ENCODE results near the gene CD3G.
"Not testable (repeated sequence)": the region's sequence is repeated elsewhere in the genome, so short reads cannot be mapped to it uniquely, and the experiment has no call there.

Gene CD3G

GRCh38 chr11:118304227-118304567 is 39.9 kb upstream of the CD3G start:
- no peak overlapping the region for H3K9ac ChIP-seq
- no peak for TF ChIP-seq CTCF (conservative IDR thresholded peaks at IDR 0.05; ENCODE audit: low read depth, low read length)

GRCh38 chr11:118304568-118305248 is 39.4 kb upstream of the CD3G start, which contains the start of gene CD3E:
TSS of gene CD3E (plus strand) at chr11:118304730. CDS start at chr11:118304953, 223 bp downstream.
- H3K4me2 ChIP-seq: no peak within 1 kb of the TSS
- no peak within 1 kb of the TSS for H3K4me3 ChIP-seq (IDR thresholded peaks at IDR 0.05; ENCODE audit: insufficient read depth, low read depth, low read length)
- H3K4me1 ChIP-seq (ENCODE audit: low read depth, poor library complexity, severe bottlenecking): no peaks in the 10 kb centered on the region
- H3K27ac ChIP-seq: no peak within 1 kb of the TSS
- H2AFZ ChIP-seq (ENCODE audit: low read depth): no peak within 1 kb of the TSS
- no peaks in the 10 kb centered on the region for H4K20me1 ChIP-seq (ENCODE audit: insufficient read depth)
- H3K9ac ChIP-seq: no peak within 1 kb of the TSS
- no peaks in the 10 kb centered on the region for H3K79me2 ChIP-seq (ENCODE audit: insufficient read depth, low read depth)
- no peaks in the 10 kb centered on the region for H3K27me3 ChIP-seq (ENCODE audit: insufficient read depth, low read depth)
- no peaks in the 10 kb centered on the region for H3K36me3 ChIP-seq (ENCODE audit: insufficient read depth)
- TF ChIP-seq CTCF (conservative IDR thresholded peaks at IDR 0.05; ENCODE audit: low read depth, low read length): no peak

More at GRCh38 chr11:118304227-118304567, 39.9 kb upstream of the CD3G start:
- Histone ChIP-seq H3K4me3 (IDR thresholded peaks at IDR 0.05; ENCODE audit: insufficient read depth, low read depth, low read length) (no peak overlapping the region), H3K36me3 (ENCODE audit: insufficient read depth) (no peaks in the 10 kb centered on the region), H3K4me1 (ENCODE audit: low read depth, poor library complexity, severe bottlenecking) (no peaks in the 10 kb centered on the region), H2AFZ (ENCODE audit: low read depth) (no peak overlapping the region), H3K4me2 (no peak overlapping the region), H3K79me2 (ENCODE audit: insufficient read depth, low read depth) (no peaks in the 10 kb centered on the region), H3K27me3 (ENCODE audit: insufficient read depth, low read depth) (no peaks in the 10 kb centered on the region), H3K27ac (no peak overlapping the region), H4K20me1 (ENCODE audit: insufficient read depth) (no peaks in the 10 kb centered on the region)

- no peak overlapping the region for H3K4me2 ChIP-seq
- H3K36me3 ChIP-seq (ENCODE audit: insufficient read depth): no peaks in the 10 kb centered on the region
- no peaks in the 10 kb centered on the region for H3K4me1 ChIP-seq (ENCODE audit: low read depth, poor library complexity, severe bottlenecking)
- no peaks in the 10 kb centered on the region for H4K20me1 ChIP-seq (ENCODE audit: insufficient read depth)
- H3K27ac ChIP-seq: no peak overlapping the region
- TF ChIP-seq CTCF (conservative IDR thresholded peaks at IDR 0.05; ENCODE audit: low read depth, low read length): no peak
- H3K4me3 ChIP-seq (IDR thresholded peaks at IDR 0.05; ENCODE audit: insufficient read depth, low read depth, low read length): no peak overlapping the region
- H3K79me2 ChIP-seq (ENCODE audit: insufficient read depth, low read depth): no peaks in the 10 kb centered on the region
- no peak overlapping the region for H3K9ac ChIP-seq
- H2AFZ ChIP-seq (ENCODE audit: low read depth): no peak overlapping the region
- H3K27me3 ChIP-seq (ENCODE audit: insufficient read depth, low read depth): no peaks in the 10 kb centered on the region
These were observed 38.4 kb upstream of the CD3G start for GRCh38 chr11:118305726-118306125.

- Histone ChIP-seq H3K27ac (no peak overlapping the region), H3K27me3 (ENCODE audit: insufficient read depth, low read depth) (no peaks in the 10 kb centered on the region), H3K36me3 (ENCODE audit: insufficient read depth) (no peaks in the 10 kb centered on the region), H4K20me1 (ENCODE audit: insufficient read depth) (no peaks in the 10 kb centered on the region), H3K4me2 (no peak overlapping the region), H2AFZ (ENCODE audit: low read depth) (no peak overlapping the region), H3K9ac (no peak overlapping the region), H3K4me3 (IDR thresholded peaks at IDR 0.05; ENCODE audit: insufficient read depth, low read depth, low read length) (no peak overlapping the region), H3K4me1 (ENCODE audit: low read depth, poor library complexity, severe bottlenecking) (no peaks in the 10 kb centered on the region), H3K79me2 (ENCODE audit: insufficient read depth, low read depth) (no peaks in the 10 kb centered on the region)
- TF ChIP-seq CTCF (conservative IDR thresholded peaks at IDR 0.05; ENCODE audit: low read depth, low read length): no peak
These were observed 37.6 kb upstream of the CD3G start for GRCh38 chr11:118306556-118306955.

- not testable (repeated sequence) for H3K79me2 ChIP-seq (ENCODE audit: insufficient read depth, low read depth); H4K20me1 ChIP-seq (ENCODE audit: insufficient read depth); H3K4me3 ChIP-seq (IDR thresholded peaks at IDR 0.05; ENCODE audit: insufficient read depth, low read depth, low read length); H3K9ac ChIP-seq; H3K27me3 ChIP-seq (ENCODE audit: insufficient read depth, low read depth); H2AFZ ChIP-seq (ENCODE audit: low read depth); H3K36me3 ChIP-seq (ENCODE audit: insufficient read depth); H3K27ac ChIP-seq; H3K4me2 ChIP-seq; H3K4me1 ChIP-seq (ENCODE audit: low read depth, poor library complexity, severe bottlenecking)
These were observed 35.1 kb upstream of the CD3G start for GRCh38 chr11:118308995-118309528.

Measured in KMS-11 (cell line).